Endothelial cell of umbilical vein (primary cell): ENCODE measurements around the gene CRYZL1.

Experiments used
- CTCF ChIP-seq, 2 donors: IDR thresholded peaks; 1 replicate in 1 of 2; 2 replicates in 1 of 2; pipeline ENCODE4 v1.5.1; 2011; ENCODE audit warnings: low read length in 2 of 2, mild to moderate bottlenecking in 2 of 2, moderate library complexity in 2 of 2, control low read depth in 1 of 2, inconsistent platforms in 1 of 2, low read depth in 1 of 2; ENCODE audit not compliant: insufficient read depth in 1 of 2; ENCODE audit errors: extremely low read depth in 1 of 2
- EZH2 ChIP-seq: IDR thresholded peaks from 2 replicates; pipeline ENCODE4 v1.6.1; 2012; ENCODE audit warnings: borderline replicate concordance, low read depth, mild to moderate bottlenecking, moderate library complexity, low read length, inconsistent platforms; ENCODE audit not compliant: severe bottlenecking
- JUN ChIP-seq: IDR thresholded peaks from 2 replicates; pipeline ENCODE4 v1.6.1; 2011; ENCODE audit warnings: borderline replicate concordance, low read depth; ENCODE audit not compliant: insufficient read length, insufficient read depth
- MAX ChIP-seq: IDR thresholded peaks from 2 replicates; pipeline ENCODE4 v1.6.1; 2011; ENCODE audit not compliant: insufficient read depth, insufficient read length
- MYC ChIP-seq: IDR thresholded peaks from one replicate; pipeline ENCODE4 v1.6.1; 2011; ENCODE audit warnings: mild to moderate bottlenecking, low read depth, low read length
- POLR2A ChIP-seq: IDR thresholded peaks from 2 replicates; pipeline ENCODE4 v1.6.1; 2012; ENCODE audit warnings: low read depth, mild to moderate bottlenecking, control low read depth, low read length
- POLR2AphosphoS5 ChIP-seq: IDR thresholded peaks from 2 replicates; pipeline ENCODE4 v1.6.1; 2012; ENCODE audit warnings: low read depth, mild to moderate bottlenecking, control low read depth, low read length, moderate library complexity; ENCODE audit not compliant: insufficient read depth

- TF ChIP-seq CTCF (IDR thresholded peaks at IDR 0.05; ENCODE audit: extremely low read depth in 1 of 2, insufficient read depth in 1 of 2, low read depth in 1 of 2, low read length in 2 of 2), result no peak
- no peak for TF ChIP-seq POLR2AphosphoS5
- TF ChIP-seq POLR2A, result no peak
- TF ChIP-seq EZH2, result no peak
- TF ChIP-seq JUN, result no peak
- TF ChIP-seq MYC, result no peak
- no peak for TF ChIP-seq MAX
These were observed 9.5 kb upstream of the CRYZL1 start for GRCh38 chr21:33650929-33651509.
